ENCODE measurements around the gene S1PR4.

DNA sequence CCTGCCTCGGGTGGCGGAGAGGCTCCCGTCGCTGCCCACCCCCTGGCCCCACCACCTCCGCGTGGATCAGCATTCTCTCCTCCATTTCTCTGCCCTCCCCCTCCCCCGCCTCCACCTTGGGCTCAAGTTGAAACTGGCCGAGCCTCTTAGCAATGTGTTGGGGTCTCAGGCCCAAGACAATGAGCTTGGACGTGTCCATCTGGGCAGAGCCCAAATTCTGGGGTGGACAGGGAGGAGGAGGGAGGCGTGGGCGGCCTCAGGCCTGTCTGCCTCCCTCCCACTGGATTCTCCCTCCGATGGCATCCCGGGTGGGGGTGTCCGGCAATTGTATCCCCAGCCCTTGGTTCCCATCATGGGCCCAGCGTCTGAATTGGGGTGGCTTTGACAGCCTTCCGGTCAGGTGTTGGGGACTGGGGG is 47.1 kb downstream of the S1PR4 start:
- no peak for TF ChIP-seq GATA2 (IDR thresholded peaks at IDR 0.05; ENCODE audit: low read depth, low read length)
- TF ChIP-seq GATA3 (IDR thresholded peaks at IDR 0.05; ENCODE audit: low read depth, low read length) = no peak

Data from SH-SY5Y (cell line).